Measurements from ENCODE around the gene CD300H. TPM values are rescaled to one million over a fixed set of nuclear protein-coding genes. Genes with fewer than 3 reads are reported as not detected.
"Not testable (repeated sequence)": the region's sequence is repeated elsewhere in the genome, so short reads cannot be mapped to it uniquely, and the experiment has no call there.

CD300H gene
- polyA plus RNA-seq, 1 donor from 2014 or later, result 0.61 TPM

- Mint-ChIP-seq H3K27ac (no peak overlapping the region), H3K4me1 (peaks cover 13 to 33% (median 19%) of the 10 kb centered on the region in 3 donors), H3K27me3 (peaks cover 15% of the 10 kb centered on the region), H3K4me3 (peak overlapping the region in 1 of 4 donors; percentile 77), H3K36me3 (no peaks in the 10 kb centered on the region), H3K9me3 (peaks cover 0 to 3% (median 0%) of the 10 kb centered on the region in 3 donors)
Observed at GRCh38 chr17:74598346-74599022, 31.2 kb upstream of the CD300H start.

GRCh38 chr17:74597069-74597790 lies 29.9 kb upstream of the CD300H start:
- H3K27me3 Mint-ChIP-seq, result peaks cover 17% of the 10 kb centered on the region

GRCh38 chr17:74595037-74595750 lies 27.9 kb upstream of the CD300H start:
- Mint-ChIP-seq H3K4me3 (no peak overlapping the region), H3K27ac (no peak overlapping the region), H3K4me1 (peaks cover 19 to 27% (median 24%) of the 10 kb centered on the region in 3 donors), H3K36me3 (no peaks in the 10 kb centered on the region), H3K27me3 (peaks cover 15% of the 10 kb centered on the region), H3K9me3 (peaks cover 0 to 4% (median 0%) of the 10 kb centered on the region in 3 donors)

More at GRCh38 chr17:74597069-74597790, 29.9 kb upstream of the CD300H start:
- Mint-ChIP-seq H3K27ac (no peak overlapping the region), H3K36me3 (no peaks in the 10 kb centered on the region), H3K4me1 (peaks cover 14 to 29% (median 20%) of the 10 kb centered on the region in 3 donors), H3K4me3 (no peak overlapping the region), H3K9me3 (peaks cover 0 to 3% (median 0%) of the 10 kb centered on the region in 3 donors)

DNA sequence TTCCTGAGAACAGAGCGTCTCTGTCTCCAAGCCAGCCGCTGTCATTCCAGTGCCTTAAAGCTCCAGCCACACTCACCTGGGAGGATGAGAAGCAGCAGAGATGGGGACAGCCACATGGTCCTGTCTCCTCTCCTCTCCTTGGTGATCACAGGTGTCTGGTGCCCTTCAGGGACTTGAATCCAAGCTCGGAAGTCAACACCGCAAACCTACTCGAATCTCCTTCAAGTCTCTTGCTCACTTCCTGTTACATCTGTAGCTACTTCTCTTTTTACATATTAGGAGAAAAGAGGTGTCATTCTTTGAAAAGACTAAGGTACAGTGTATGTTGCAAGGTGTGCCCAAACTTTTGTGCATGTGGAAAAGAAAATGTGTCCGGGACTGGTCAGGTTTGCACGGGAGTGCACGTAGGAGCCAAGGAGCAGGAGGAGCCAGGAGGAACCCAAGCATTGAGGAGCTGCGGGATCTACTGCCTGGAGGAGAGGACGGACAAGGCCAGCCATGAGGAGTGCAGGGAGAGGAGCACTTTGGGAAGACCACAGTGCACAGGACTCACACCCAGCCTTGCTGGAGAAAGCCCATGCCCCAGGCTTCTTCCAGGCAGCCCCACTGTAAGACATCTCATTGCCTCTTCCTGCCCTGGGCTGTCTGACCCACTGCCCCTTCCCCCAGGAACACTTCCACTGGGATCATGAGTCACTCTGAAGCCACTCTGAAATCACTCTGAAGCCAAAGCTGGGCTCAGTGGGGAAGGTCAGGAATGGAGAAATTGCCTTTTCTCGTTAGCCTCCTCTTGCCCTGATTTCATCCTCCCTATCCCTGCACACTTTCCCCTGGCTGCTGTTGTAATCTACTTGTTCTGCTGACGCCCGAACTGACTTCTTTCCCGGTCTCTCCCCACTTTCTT lies 25.0 kb upstream of the CD300H start, which contains the start of gene CD300LD:
Gene CD300LD (minus strand): TSS at position 197 of the 904 bp plus-strand sequence. CDS start 81 bp downstream, at position 116.
- Mint-ChIP-seq H3K27me3 (peaks cover 10% of the 10 kb centered on the region), H3K36me3 (no peaks in the 10 kb centered on the region), H3K4me1 (peaks cover 9 to 11% (median 10%) of the 10 kb centered on the region in 3 donors), H3K9me3 (peaks cover 0 to 4% (median 0%) of the 10 kb centered on the region in 3 donors), H3K4me3 (peak within 1 kb of the TSS in 2 of 4 donors; percentile 8 to 53), H3K27ac (peak within 1 kb of the TSS in 2 of 3 donors; percentile 33 to 68)

DNA sequence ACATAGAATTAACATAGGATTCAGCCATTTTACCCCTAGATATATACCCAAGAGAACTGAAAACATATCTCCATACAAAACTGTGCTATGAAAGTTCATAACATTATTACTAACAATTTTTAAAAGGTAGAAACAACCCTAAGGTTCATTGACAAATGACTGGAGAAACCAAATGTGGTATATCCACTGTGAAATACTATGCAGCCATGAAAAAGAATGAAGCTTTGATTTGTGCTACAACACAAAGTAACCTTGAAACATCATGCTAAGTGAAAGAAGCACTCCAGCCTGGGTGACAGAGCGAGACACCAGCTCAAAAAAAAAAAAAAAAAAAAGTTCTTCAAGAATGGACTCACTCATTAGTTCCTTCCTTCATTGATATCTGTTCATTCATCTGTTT lies 24.2 kb upstream of the CD300H start:
- H3K36me3 Mint-ChIP-seq, result no peaks in the 10 kb centered on the region
- peaks cover 9 to 11% (median 10%) of the 10 kb centered on the region in 3 donors for H3K4me1 Mint-ChIP-seq
- peaks cover 0 to 1% (median 0%) of the 10 kb centered on the region in 3 donors for H3K9me3 Mint-ChIP-seq
- no peak overlapping the region for H3K4me3 Mint-ChIP-seq
- H3K27ac Mint-ChIP-seq, result no peak overlapping the region
- peaks cover 14% of the 10 kb centered on the region for H3K27me3 Mint-ChIP-seq

DNA sequence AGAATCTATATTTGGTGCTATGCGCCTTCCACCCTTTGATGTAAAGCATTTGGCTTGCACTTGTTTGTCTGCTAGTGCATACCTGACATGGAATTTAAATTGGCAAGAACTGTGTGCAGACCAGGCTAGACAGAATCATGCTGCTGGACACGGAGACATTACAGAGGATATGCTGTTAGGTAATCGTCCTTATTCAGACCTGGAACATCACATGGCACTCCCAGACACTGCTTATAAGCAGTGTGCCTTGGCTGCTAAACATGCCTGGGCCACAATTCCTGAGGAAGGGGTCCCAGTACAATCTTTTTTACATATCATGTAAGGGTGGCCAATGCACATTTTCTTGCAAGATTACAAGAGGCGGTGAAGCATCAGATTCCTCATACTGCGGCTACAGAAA lies 18.4 kb upstream of the CD300H start:
- Mint-ChIP-seq H3K27me3 (peaks cover 12% of the 10 kb centered on the region), H3K9me3 (peaks cover 0 to 6% (median 0%) of the 10 kb centered on the region in 3 donors), H3K4me1 (no peaks in the 10 kb centered on the region), H3K36me3 (no peaks in the 10 kb centered on the region), H3K27ac (no peak overlapping the region), H3K4me3 (no peak overlapping the region)

DNA sequence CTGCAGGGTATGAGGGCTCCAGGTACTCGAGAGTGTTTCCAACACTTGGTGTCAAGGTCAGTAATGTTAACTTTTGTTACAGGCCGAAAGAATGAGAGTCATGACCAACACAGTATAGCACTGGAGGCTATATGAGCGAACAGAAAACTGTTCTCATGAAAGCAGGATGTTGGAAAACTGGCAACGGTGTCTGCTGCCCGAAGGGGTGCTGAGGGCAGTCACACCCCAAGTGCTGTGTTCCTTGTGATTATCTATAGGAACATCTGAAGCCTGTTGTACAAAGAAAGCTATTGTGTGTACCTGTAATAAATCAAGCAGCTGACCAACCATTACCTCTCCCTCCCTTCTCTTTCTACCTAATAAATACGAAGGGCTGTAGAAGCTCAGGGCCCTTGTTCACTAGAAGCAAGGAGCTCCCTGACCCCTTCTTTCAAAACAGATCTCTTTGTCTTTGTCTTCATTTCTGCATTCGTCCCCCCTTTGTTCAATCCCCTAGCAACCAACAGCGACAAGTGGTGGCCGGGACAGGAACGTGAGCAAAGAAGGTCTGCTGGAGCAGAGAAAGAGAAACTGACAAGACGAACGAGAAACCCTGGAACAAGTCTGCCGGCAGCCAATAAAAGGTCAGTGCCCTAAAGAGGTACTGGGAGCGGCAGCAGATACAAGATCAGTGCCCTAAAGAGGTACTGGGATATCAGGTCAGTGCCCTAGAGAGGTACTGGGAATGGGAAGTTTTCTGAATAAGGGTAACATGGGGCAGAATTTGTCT lies 17.2 kb upstream of the CD300H start:
- Mint-ChIP-seq H3K4me1 (no peaks in the 10 kb centered on the region), H3K36me3 (no peaks in the 10 kb centered on the region), H3K27ac (peak overlapping the region in 1 of 3 donors; percentile 54), H3K4me3 (no peak overlapping the region), H3K9me3 (peaks cover 0 to 6% (median 0%) of the 10 kb centered on the region in 3 donors), H3K27me3 (peaks cover 12% of the 10 kb centered on the region)

- H3K4me1 Mint-ChIP-seq, result peaks cover 0 to 3% (median 0%) of the 10 kb centered on the region in 3 donors
- peaks cover 18% of the 10 kb centered on the region for H3K27me3 Mint-ChIP-seq
- peaks cover 0 to 6% (median 0%) of the 10 kb centered on the region in 3 donors for H3K9me3 Mint-ChIP-seq
- no peak overlapping the region for H3K27ac Mint-ChIP-seq
- H3K4me3 Mint-ChIP-seq, result peak overlapping the region in 1 of 4 donors; percentile 41
- H3K36me3 Mint-ChIP-seq, result peaks cover 3% of the 10 kb centered on the region
Observed at GRCh38 chr17:74582633-74583032, 15.3 kb upstream of the CD300H start.

DNA sequence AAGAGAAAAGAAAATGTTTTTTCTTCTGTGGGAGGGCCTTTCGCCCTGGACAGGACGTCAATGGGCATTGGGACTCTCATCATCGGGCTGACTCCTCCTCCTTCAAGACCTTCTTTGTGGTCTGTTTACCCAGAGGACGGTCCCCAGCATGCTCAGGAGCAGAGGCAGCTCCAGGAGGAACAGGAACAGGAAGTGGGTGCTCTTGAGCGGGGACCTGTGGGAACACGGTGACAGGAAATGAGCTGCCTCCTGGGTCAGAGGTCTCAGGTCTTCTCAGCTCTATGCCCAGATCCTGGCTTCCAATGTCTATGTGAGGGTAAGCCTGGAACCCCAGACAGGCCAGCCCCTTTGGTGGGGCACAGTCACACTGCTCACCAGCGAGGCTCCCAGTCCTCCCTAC lies 12.6 kb upstream of the CD300H start:
- H3K27me3 Mint-ChIP-seq, result peaks cover 9% of the 10 kb centered on the region
- peaks cover 0 to 4% (median 2%) of the 10 kb centered on the region in 3 donors for H3K9me3 Mint-ChIP-seq
- H3K4me3 Mint-ChIP-seq, result no peak overlapping the region
- peaks cover 5% of the 10 kb centered on the region for H3K36me3 Mint-ChIP-seq
- H3K27ac Mint-ChIP-seq, result peak overlapping the region in 1 of 3 donors; percentile 12
- H3K4me1 Mint-ChIP-seq, result peaks cover 0 to 8% (median 6%) of the 10 kb centered on the region in 3 donors

DNA sequence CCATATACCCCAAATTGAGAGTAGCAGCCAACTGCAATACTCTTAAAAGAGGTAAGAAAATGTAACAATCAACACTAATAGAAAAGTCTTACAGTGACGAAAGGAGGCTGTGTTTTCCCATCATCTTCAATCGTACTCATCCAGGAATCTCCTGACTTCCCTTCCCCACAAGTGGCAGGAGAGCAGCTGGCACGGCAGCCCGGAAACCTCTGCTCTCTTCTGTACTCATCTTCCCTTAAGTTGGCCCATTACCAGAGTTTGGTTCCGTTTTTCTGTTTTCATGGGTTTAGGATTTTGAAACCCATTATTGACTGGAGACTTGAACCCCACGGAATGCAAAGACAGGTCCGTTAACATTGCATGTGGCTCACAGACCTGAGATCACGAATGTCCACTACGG lies 11.7 kb upstream of the CD300H start:
- peak overlapping the region in 1 of 4 donors; percentile 1 for H3K4me3 Mint-ChIP-seq
- peaks cover 5% of the 10 kb centered on the region for H3K36me3 Mint-ChIP-seq
- peaks cover 10% of the 10 kb centered on the region for H3K27me3 Mint-ChIP-seq
- no peak overlapping the region for H3K27ac Mint-ChIP-seq
- H3K4me1 Mint-ChIP-seq, result peaks cover 0 to 8% (median 6%) of the 10 kb centered on the region in 3 donors
- peaks cover 0 to 2% (median 0%) of the 10 kb centered on the region in 3 donors for H3K9me3 Mint-ChIP-seq

- H3K36me3 Mint-ChIP-seq, result peaks cover 5% of the 10 kb centered on the region
- no peak overlapping the region for H3K27ac Mint-ChIP-seq
- peaks cover 0 to 8% (median 6%) of the 10 kb centered on the region in 3 donors for H3K4me1 Mint-ChIP-seq
- H3K9me3 Mint-ChIP-seq, result peaks cover 0 to 2% (median 0%) of the 10 kb centered on the region in 3 donors
- H3K4me3 Mint-ChIP-seq, result no peak overlapping the region
- H3K27me3 Mint-ChIP-seq, result peaks cover 18% of the 10 kb centered on the region
Observed at GRCh38 chr17:74574489-74575142, 7.3 kb upstream of the CD300H start.

GRCh38 chr17:74573635-74574034 lies 6.3 kb upstream of the CD300H start:
- H3K27ac Mint-ChIP-seq, H3K9me3 Mint-ChIP-seq, H3K4me3 Mint-ChIP-seq, H3K4me1 Mint-ChIP-seq, H3K36me3 Mint-ChIP-seq: not testable (repeated sequence)
- peaks cover 15% of the 10 kb centered on the region for H3K27me3 Mint-ChIP-seq

DNA sequence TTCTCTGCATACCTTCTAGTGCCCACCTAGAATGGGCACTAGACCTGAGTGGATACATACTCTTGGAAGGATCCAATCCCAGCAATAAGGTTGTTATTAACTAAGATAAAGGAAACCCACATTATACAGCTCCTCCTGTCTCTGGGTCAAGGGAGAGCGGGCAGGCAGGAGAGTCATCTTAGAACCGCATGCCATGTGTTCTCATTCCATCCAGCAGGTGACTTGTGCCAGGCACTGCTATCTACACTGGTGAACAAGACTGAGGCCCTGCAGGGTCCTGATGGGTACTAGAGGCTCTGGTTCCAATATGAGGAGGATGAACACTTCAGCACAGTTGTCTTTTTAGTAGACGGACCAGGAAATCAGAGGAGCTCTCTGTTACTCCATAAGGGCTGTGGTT lies 5.9 kb upstream of the CD300H start:
- H3K4me3 Mint-ChIP-seq, result no peak overlapping the region
- H3K36me3 Mint-ChIP-seq, result peaks cover 2% of the 10 kb centered on the region
- peaks cover 0 to 3% (median 0%) of the 10 kb centered on the region in 3 donors for H3K9me3 Mint-ChIP-seq
- peaks cover 0 to 6% (median 5%) of the 10 kb centered on the region in 3 donors for H3K4me1 Mint-ChIP-seq
- peaks cover 18% of the 10 kb centered on the region for H3K27me3 Mint-ChIP-seq
- H3K27ac Mint-ChIP-seq, result peak overlapping the region in 1 of 3 donors; percentile 40
